GM11168 (cell line): ENCODE results near the gene TUBB4B.
"Not testable (repeated sequence)": the region's sequence is repeated elsewhere in the genome, so short reads cannot be mapped to it uniquely, and the experiment has no call there.

Experiments used
- in situ Hi-C: fragments of 300-500 bp; cut with MboI; formaldehyde crosslinking; loops from one replicate; pipeline ENCODE4 v1.12.0; 2022; ENCODE audit warnings: low sequenced_read_pairs; ENCODE audit not compliant: unreplicated experiment

The TUBB4B gene

DNA sequence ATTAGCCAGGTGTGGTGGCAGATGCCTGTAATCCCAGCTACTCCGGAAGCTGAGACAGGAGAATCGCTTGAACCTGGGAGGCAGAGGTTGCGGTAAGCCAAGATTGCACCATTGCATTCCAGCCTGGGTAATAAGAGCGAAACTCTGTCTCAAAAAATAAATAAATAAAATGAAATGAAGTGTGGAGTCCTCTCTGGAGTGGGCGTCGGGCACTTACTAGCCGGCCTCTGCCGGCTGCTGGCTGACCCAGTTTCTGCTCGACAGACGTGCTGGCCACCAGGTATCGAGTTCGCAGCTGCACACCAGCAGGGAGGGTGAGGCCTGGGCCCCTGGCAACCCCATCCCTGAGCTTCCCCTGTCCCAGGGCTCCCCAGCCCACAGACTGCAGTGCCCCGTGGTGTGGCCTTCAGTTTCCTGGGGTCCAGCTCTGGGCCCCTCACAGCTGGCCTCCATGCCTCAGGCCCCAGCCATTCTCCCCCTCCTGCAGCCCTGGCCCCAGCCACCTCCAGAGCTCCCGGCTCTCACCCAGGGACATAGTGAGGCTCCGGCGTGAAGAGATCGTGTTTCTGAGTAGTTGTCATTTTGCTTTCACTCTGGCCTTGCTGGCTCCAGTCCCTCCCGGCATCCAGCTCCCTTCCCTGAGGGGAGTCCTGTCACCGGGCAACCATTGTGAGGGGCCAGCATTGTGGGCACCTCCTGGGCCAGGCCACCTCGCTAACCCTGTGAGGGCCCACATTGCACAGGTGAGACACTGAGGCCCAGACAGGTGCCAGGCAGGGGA is 6.2 kb downstream of the TUBB4B start:
- in situ Hi-C loops, result no loop called here

DNA sequence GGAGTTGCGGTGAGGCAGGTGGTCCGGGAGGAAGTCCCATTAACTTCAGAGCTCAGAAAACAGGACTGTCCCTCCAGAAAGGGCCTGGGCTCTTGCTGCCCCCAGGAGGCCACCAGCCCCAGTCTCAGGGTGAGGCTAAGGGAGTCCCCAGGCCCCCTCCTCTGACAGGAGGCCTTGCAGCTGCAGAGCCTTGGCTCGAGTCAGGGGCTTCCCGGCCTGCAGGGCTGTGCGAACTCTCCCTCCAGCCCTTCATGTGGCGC is 6.8 kb downstream of the TUBB4B start:
- in situ Hi-C loops, result no loop called here

DNA sequence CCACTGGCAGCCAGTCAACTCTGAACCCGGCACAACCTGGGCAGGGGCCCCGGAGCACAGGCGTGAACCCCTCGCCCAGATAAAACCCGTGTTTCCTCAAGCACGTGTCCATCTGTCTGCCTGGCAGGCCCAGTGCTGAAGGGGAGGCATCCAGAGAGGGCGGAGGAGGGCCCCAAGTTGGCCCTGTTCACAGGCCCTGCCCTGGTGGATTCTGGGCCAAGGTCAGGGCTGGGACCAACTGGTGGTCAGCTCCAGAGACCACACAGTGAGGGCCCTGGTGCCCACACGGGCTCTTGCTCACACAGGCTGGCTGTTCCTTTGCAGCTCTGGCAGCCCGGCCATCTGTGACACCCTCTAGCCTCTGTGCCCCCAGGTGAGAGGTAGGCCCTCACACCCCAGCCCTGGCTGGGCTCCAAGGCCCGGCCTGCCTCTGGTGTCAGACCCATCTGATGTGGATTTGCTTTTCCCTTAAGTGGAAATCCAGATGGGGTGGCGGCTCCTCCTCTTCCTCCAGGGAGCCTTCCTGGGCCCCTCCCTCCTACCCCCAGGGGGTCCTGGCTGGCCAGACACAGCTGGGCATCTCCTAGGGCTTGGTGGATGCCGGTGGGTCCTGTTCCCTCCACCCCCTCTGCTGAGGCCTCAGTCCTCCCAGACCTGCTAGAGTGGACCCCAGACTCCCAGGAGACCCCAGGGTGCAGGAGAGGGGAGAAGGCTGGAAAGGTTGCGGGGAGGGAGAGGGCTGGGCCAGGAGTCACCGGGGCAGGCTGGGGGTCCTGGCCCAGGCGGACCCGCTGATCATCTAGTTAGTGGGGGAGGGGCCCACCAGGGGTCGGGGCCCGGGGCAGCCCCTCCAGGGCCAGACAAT is 9.5 kb downstream of the TUBB4B start:
- in situ Hi-C loops, result no loop called here

DNA sequence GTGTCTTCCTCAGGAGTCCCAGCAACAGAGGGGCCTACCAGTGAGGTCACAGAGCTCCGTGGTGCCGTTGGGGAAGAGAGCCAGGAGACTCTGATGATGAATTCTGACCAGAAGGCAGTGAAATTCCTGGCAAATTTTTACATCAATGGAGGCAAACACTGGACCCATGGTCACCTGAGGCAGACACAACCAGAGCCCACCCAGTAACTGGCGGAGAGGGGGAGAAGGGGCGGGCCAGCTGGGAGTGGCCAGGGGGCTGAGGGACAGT is 10.0 kb downstream of the TUBB4B start, which contains the start of gene STPG3:
Gene STPG3, plus strand, starts transcription at position 93 of the 268 bp plus-strand sequence. Its CDS starts 1 bp downstream, at position 94.
- in situ Hi-C loops, result no loop called here

DNA sequence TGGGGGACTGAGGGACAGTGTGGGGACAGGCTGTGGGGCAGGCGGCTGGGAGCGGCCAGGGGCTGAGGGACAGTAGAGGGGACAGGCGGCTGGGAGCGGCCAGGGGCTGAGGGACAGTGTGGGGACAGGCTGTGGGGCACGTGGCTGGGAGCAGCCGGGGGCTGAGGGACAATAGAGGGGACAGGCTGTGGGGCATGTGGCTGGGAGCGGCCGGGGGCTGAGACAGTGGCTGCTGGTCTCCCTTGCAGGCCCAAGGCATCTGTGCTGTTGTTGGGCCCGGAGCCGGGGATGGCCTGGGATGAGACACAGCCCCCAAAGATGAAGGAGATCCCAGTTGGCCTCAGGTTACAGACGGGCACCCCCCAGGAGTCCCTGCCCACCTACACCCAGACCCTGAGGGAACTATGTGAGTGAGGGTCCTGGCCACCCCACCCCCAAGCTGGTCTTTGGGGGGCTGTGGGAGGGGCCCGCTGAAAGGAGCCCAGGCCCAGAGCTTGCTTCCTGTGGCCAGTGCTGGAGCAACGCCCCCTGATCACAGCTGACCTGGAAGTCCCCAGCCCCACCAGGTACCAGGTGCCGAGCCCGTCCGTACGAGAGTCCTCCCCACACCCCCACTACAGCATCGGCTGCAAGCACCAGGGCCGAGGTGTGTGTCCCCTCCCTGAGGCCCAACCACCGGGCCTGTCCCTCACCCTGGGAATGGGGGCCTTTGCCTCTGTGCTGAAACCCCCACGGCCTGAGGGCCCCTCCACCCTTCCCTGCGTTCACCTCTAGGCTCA is 10.6 kb downstream of the TUBB4B start:
- in situ Hi-C loops, result no loop called here

DNA sequence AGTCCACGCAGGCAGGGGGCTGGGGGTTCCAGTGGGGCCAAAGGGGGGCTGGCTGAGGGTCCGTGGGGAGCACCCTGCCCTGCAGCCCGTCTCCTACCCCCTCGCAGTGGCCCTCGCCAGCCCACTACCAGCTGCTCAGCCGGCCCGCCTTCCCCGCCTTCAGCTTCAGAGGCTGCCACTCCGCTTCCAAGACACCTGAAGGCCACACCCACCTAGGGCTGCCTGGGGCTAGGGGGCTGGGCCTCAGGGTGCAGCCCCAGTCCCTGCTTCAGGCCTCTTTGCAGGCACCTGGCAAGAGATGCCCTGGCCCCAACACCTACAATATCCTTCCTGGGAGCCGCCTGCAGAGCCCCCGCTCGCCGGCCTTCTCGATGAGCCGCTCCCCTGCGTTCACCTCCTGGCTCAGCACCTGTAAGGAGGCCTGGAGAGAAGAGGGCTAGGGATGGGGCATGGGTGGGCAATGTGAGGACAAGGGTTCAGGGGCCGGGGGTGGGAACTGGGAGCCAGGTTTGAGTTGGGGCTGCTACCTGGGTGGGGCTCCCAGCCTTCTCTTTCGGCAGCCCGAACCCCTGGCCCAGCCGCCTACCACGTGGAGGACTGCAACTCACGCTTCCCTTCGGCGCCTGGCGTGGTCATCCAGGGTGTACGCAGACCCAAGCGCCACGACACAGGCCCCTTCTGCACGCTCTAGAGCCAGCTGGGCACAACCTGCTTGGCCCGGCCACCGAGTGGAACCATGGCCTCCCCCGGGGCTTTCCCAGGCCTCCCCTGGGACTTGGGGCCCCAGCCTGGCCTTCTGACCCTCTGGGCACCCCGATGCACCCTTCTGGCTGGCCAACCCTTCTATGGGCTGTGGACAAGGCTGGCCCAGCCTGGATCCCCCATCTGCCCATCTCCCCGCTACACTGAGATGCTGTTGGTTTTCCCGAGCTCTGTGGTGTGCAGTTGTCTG is 11.7 kb downstream of the TUBB4B start:
- in situ Hi-C loops, result no loop called here

DNA sequence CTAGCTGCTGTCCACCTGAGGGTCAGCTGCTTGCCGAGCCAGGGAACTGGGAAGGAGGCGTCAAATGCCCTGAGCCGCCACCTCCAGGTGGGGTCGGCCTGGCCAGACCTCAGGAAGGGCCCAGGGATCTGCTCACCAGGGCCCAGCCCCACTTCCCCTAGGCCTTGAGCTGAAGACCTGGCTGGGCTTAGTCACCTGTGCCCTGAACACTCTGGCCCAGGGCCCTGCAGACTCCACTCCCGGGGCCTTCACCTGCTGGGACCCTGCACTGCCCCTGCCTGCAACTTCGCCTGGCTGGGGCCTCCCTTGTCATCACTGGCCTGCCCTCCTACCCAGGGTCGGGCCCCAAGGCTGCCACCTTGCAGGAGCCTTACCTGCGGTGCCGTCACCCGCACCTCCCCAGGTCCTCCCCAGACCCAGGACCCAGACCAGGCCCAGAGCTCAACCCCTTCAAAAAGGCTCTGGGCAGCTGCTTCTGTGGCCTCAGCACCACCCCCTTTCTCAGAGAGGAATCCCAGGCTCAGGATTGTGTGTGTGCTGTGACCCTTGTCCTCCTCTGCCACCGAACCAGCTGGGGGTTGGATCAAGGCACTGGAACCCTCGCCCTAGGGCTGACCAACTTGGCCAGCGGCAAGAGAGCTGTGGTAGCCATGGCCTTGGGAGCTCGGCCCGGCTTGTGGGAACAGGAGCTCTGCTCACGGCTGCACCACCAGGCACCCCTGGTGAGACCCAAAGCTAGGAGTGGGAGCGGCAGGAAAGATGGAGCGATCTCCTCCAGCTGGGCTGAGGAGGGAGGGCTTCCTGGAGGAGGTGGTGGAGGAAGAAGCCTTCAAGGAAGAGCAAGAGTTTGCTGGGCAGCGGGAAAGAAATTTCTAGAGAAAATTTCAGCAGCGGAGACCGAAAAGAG is 12.9 kb downstream of the TUBB4B start:
- in situ Hi-C loops, result no loop called here

DNA sequence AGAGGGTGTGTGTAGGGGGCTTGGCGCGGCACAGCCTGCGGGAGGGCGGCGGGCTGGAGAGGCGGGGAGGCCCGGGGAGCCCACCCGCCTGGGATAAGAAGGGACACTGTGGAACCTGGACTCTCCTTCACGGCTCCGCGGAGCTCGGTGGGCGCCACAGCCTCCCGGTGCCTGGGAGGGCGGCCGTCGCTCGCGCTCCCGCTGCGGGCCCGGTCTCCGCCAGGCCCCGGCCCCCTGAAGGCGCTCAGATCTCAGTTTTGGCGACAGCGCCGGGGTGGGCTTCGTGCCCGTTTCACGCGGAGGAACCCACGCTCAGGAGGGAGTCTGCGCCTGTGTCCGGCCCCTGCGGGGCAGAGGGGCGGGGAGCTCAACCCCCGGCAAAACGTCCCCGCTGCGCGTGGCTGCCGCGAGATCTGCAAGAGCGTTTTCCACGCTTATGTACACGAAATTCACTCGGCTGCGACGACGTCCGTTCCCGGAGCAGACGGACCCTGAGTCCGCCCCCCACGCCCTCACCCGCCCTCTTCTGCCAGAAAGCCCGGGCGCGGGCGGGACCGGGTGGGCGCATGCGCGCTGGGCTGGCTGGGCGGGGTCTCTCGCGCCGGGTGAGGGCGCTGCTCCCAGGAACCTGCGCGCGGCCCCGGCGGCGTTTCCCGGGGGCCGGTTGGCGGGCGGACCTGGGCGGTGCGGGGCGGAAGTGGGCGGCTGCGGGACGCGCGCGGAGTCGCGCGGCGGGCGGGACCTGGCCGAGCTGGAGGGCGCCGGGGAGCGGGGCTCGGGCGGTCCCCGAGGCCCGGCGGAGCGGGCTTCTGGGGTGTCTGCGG is 13.7 kb downstream of the TUBB4B start, which contains the start of gene NELFB:
Gene NELFB, plus strand, starts transcription at position 704 of the 824 bp plus-strand sequence.
- in situ Hi-C loops, result no loop called here

DNA sequence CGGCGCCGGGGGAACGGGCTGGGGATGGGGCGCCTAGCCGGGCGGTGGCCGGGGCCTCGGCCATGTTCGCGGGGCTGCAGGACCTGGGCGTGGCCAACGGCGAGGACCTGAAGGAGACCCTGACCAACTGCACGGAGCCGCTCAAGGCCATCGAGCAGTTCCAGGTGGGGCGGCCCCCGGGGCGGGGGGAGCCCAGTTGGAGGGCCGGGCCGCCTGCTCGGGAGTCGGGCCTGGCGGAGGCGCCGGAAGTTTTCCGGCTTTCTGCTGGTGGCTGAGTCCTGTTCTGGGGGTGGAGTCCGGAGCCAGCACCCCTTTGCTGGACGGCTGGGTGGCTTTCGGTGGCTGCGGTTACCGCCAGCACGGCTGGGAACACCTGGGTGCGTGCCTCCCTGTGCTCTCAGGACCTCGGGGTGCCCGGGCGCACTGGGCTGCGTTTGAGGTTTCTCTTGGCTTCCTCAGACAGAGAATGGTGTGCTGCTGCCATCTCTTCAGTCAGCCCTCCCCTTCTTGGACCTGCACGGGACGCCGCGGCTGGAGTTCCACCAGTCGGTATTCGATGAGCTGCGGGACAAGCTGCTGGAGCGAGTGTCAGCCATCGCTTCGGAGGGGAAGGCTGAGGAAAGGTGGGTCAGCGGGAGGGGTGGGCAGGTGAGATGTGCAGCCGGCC is 14.5 kb downstream of the TUBB4B start:
- in situ Hi-C loops, result no loop called here

DNA sequence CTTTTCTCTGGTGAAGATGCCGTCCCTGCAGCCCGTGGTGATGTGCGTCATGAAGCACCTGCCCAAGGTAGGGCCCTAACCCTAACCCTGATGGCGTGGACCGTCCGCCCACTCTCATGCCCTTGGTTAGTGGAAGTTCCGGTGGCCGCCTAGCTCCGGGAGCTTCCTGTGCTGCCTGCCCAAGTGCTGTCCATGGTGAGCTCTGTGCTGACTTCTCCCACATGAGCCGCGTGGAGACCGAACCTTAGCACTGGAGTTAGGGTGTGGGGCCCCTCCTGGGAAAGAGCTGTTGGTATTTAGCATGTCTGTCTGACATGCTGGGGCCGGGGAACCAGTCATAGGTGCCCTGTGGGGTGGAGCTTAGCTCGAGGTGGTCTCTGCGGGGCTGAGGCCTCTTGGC is 15.3 kb downstream of the TUBB4B start:
- in situ Hi-C loops, result no loop called here

DNA sequence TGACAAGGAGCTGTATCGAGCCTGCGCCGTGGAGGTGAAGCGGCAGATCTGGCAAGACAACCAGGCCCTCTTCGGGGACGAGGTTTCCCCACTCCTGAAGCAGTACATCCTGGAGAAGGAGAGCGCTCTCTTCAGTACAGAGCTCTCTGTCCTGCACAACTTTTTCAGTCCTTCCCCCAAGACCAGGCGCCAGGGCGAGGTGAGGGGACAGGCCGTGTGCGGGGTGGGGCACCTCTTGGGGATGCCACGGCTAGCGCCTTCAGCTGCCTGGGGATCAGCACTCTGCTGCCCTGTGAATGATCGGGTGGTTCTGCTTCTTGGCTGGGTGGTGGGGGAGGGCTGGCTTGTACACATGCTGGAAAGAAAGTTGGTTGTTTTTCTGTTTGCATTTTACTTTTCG is 15.8 kb downstream of the TUBB4B start:
- in situ Hi-C loops, result no loop called here

DNA sequence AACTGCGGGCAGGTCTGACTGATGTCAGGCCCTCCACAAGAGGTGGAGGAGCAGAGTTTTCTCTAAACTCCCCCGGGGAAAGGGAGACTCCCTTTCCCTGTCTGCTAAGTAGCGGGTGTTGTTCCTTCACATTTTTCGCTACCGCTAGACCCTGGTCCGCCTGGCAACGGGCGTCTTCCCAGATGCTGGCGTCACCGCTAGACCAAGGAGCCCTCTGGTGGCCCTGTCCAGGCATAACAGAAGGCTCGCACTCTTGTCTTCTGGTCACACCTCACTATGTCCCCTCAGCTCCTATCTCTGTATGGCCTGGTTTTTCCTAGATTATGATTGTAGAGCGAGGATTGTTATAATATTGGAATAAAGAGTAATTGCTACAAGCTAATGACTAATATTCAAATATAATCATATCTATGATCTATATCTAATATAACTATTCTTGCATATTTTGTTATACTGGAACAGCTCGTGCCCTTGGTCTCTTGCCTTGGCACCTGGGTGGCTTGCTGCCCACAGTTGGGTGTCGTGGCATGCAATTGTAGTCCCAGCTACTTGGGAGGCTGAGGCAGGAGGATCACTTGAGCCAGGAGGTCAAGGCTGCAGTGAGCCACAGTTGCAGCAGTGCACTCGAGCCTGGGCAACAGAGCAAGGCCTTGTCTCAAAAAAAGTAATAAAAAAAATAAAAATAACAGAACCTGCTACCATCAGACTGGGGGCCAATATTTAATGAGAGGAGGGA is 21.3 kb downstream of the TUBB4B start:
- in situ Hi-C loops, result not testable (repeated sequence)

DNA sequence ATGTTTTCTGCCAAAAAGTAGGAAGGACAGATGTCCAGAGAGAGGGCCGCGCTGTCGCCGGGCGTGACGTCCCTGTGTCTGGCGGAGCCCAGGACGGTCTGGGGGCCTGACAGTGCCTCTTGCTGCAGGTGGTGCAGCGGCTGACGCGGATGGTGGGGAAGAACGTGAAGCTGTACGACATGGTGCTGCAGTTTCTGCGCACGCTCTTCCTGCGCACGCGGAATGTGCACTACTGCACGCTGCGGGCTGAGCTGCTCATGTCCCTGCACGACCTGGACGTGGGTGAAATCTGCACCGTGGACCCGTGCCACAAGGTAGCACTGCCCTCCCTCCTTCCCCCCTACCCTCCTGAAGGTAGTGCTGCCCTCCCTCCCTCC is 21.8 kb downstream of the TUBB4B start:
- in situ Hi-C loops, result no loop called here

DNA sequence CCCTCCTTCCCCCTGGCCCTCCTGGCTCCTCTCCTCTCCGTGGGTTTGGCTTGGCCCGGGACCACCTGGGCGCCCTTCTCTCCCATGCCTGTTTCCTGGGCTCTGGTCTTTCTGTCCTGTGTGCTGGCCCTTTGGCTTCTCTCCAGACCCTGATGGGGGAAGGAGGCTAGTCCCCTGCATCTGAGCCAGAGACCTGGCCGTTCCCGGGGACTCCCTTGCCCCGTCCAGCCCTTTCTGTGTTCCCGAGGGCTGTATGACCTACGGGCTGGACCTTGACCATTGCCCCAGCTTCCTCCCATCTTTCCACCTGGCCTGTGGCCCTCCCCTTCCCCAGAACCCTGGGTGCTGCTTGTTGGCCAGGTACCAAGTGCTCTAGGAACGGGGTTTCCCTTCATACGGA is 22.4 kb downstream of the TUBB4B start:
- in situ Hi-C loops, result no loop called here

DNA sequence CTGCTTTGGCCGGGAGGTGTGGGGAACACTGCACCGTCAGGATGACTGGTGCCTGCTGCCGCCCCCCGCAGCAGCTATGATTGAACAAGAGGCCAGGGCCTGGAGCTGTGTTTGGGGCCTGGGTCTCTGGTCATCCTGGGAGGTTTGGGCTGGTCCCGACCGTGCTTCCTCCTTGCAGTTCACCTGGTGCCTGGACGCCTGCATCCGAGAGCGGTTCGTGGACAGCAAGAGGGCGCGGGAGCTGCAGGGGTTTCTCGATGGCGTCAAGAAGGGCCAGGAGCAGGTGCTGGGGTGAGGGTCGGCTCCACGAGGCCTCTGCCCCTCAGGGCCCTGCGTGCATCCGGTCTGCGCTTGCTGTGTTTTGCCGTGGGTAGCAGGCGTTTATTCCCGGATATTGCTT is 23.0 kb downstream of the TUBB4B start:
- in situ Hi-C loops, result no loop called here

DNA sequence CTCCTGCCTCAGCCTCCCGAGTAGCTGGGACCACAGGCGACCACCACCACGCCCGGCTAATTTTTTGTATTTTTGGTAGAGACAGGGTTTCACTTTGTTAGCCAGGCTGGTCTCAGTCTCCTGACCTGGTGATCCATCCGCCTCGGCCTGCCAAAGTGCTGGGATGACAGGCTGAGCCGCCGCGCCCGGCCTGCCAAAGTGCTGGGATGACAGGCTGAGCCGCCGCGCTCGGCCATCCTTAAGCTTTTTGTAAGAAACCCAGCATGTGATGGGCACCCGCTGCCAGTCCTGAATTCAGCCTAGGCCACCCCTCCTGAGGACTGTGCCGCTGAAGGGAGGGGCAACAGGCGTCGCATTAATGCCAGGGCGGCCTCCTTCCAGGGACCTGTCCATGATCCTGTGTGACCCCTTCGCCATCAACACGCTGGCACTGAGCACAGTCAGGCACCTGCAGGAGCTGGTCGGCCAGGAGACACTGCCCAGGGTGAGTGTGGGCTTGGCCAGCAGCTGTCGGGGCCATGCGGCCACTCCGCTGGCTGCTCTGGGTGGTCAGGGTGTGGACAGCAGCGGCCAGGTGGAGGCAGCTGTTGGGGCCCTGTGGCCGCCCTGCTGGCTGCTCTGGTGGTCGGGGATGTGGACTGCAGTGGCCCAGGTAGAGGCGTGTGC is 24.5 kb downstream of the TUBB4B start:
- in situ Hi-C loops, result no loop called here

DNA sequence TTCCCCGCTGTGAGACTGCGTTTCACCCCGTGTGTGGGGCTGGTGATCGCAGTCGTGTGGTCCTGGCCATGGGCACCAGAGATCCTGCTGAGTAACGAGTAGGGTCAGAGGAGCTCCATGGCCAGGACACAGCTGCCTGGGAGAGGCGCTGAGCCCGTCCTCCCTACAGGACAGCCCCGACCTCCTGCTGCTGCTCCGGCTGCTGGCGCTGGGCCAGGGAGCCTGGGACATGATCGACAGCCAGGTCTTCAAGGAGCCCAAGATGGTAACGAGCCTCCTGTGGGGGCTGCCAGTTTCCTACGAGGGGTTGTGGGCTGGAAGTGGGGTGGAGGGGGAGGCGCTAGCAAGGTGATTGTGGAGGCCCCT is 25.1 kb downstream of the TUBB4B start:
- in situ Hi-C loops, result no loop called here
